Measurements from ENCODE around the gene RRAGC.
"Not testable (repeated sequence)": the region's sequence is repeated elsewhere in the genome, so short reads cannot be mapped to it uniquely, and the experiment has no call there.

The RRAGC gene

DNA sequence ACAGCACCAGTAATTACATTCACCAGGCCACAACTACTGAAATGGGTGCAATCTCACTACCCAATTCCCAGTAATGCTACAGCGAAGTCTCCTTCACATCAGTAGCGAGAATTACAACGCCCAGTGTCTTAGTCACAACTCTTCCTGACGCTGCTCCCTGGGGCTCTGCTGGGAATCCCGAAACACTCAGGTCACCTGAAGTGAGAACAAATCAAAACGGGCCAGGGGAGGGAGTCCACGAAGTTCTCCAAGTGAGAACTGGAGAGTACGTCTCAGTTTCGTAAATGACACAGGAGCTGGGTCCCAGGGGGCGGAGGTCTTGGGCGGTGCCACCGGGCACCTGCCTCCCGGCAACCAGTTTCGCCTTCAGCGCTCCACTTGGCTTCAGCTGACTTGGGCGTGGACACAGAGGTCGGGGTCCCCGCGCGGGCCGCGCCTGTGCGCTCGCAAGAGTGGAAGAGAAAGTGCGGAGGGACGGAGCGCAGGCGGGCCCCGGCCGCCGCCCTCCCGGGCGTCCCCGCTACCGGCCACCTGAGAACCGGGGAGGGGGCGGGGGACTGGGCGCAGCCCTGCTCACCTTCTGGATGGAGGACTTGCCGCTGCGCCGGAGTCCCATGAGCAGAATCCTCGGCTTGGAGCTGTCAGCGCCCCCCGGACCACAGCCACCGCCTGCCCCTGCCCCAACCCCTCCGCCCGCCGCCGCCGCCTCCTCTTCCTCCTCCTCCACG, 575 bp downstream of the RRAGC start:
- DNase-seq: peak; percentile 49

DNA sequence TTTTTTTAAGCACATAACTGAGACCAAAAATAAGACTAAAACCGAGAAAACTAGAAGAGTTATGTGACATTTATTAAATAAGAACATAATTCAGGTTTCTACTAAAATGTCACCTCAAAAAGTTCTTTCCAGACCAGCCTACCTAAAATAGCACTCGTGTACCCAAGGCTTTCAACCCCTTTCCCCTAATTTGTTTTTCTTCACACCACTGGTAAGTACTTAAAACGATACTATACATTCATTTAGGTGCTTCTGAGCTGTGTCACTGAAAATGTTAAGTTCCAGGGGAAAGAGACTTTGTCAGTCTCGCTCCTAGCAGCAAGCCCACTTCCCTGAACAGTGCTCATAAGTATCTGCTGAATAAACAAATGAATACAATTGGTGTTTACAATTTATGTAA, 6.8 kb downstream of the RRAGC start:
- no peak for DNase-seq

DNA sequence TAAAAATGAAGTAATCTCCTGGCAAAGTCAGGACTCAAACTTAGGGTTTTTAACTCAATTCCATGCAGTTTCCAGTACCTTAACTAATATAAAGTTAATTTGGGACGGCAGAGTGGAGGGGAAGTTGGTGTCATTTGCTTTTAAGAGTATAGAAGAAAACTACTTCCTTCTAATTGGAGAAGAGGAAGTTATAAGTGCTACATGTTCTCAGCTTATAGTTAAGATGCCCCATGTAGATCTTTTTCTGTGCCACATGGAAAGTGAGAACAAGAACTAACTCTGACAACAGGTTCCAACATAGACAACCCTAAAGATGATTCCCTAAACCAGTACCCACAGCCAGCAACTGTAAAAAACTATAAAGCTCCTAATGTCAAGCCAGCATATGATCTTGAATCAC, 11.5 kb downstream of the RRAGC start:
- no peak for DNase-seq

DNA sequence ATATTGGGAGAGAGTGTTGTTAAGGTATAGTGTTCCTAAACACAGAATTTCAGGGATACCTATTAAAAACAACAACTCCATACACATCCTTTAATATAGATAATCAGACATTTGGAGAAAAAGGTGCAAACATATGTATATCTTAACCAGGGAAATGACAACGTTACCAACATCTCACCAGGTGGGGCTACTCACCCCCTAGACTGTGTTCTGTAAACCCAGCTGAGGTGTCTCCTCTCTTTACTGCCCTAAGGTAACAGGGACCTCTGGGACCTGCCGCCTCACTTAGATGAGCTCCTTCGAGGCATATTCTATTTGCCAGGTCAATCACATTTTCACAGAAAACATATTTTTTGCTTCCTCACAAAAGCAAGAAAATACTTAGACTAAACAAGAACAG, 13.4 kb downstream of the RRAGC start:
- DNase-seq: no peak

DNA sequence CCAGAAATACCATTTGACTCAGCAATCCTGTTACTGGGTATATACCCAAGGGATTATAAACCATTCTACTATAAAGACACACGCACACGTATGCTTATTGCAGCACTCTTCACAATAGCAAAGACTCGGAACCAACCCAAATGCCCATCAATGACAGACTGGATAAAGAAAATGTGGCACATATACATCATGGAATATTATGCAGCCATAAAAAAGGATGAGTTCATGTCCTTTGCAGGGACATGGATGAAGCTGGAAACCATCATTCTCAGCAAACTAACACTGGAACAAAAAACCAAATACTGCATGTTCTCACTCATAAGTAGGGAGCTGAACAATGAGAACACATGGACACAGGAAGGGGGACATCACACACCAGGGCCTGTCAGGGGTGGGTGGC, 14.5 kb downstream of the RRAGC start:
- not testable (repeated sequence) for DNase-seq

DNA sequence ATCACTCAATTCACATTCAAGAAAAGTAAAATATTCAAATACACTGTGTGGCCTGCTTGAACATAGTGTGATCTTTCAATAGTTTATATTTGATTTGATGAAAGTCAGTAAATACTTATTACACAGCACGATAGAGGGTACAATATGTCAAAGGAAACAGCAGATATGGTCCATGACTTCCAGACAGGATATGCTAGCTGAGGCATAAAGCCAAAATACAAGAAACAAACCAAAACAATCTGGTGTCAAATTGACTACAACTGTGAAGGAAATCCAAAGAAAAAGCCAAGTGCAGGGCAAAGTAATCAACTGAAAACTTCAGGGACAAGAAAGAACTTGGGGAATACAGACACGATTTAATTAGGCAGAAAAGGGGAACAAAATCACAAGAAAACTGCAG, 19.3 kb downstream of the RRAGC start:
- DNase-seq: no peak

DNA sequence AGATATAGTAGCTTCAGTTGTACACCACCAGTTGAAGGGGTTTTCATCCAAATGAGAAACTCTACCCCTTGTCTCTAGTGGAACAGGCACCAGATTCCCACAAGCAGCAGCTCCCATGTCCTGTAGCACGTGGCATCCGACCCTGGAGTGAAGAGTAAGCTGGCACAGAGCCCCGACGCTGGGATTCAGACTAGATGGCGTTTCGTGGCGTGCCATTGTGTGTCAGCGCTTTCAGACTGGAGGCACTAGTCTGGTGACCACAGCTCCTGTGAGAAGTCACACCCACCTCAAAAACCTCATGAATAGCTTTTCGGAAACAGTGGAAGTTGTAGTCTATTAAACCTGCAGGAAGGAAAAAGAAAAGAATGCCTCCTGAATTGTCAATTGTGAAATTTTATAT, 20.2 kb downstream of the RRAGC start:
- no peak for DNase-seq

DNA sequence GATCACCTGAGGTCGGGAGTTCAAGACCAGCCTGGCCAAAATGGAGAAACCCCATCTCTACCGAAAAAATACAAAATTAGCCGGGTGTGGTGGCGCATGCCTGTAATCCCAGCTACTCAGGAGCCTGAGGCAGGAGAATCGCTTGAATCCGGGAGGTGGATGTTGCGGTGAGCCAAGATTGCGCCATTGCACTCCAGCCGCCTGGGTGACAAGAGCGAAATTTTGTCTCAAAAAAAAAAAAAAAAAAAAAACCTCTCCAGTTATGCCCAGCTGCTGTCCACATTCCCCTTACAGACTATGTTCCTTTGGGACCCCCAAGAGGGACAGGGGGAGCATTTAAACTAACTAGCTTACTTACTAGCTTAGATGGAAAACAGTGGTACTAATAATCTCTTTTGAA, 23.3 kb downstream of the RRAGC start:
- not testable (repeated sequence) for DNase-seq

DNA sequence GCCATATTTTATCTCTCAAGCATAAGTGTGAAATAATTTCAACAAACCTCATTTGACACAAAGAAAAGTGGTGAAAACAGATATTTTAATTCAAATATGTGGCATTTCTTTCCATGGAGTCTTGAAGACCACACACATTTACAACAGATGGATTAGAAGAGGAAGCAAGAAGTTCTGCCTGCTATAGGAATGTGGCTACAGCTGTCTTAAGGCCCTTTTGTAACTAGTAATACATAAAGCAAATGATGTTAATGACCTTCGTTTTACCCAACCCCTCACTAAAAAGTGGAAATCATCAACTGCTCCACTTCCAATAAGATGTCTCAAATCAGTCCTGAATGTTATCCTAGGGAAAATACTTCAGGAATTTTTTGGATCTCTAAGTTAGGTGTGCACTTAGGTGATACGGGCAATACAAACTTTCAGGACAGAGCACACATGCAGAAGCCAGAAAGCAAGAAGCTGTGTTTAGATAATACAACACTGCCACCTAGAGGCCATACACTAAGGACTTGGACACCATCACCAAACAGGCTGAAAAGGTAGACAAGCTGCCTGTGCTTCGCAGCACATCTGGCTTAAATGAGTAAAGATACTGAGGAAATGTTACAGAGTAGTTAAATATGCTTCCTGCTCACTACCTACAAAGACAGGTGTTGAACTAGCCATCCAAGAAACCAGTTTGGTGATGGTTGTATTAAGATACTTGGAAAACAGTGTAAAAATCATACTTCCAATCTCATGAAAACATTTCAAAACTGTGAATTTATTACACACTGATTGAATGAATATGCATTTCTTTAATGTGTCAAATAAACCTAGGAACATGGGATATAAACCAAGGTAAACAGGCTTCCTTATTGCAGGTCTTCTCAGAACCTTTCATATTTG, 24.4 kb downstream of the RRAGC start:
- peak; percentile 53 for DNase-seq

DNA sequence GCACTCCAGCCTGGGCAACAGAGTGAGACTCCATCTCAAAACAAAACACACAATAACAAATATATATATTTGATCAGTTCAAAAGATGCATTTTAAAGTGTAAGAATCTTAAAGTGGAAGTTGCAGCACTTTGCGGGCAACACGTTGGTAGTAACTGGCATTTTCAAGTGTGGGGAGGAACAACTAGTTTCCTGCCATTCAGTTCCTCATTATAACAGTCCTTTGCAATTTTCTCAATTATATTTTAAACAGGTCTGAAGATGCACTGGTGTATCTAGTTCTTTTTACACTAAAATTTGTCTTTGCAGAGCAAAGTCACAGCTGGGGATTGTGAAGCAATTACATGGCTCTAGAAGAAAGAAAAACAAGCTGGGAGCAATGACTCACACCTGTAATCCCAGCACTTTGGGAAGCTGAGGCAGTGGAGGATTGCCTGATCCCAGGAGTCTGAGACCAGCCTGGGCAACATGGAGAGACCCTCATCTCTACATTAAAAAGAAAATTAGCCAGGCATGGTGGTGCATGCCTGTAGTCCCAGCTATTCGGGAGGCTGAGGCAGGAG, 25.3 kb downstream of the RRAGC start:
- no peak for DNase-seq

DNA sequence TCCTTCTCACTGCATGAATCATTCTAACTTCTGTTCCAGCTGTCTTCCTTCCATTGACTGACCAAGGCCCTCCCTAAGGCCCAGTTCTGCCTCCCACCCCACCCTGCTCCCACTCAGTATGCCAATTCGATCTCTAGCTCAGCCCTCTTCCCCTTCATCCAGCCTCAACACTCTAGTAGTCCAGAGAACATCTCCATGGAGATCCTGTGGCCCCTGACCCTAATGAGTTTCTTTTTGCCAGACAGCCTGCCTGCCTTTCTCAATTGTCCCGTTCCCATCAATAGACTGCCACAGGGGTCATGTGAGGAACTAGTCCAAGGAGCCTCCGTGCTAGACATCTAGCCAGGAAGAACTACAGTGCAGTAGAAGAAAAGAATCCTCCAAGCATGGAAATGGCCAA, 26.4 kb downstream of the RRAGC start:
- DNase-seq: no peak

DNA sequence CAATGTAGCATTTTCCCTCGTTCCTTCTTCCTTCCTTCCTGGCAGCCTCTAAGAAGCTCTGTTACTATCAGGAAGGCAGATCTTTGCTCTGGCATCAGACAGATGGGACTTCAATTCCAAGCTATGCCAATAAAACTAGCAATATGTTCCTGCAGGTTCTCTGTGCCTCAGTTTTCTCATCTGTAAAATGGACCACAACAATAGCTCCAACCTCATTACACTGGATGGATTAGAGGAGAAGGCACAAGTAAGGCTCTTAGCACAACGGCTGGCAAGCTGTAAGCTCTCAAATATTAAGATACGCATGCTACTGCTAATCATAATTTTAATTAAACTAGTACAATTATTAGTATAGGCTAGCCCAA, 27.2 kb downstream of the RRAGC start:
- no peak for DNase-seq

DNA sequence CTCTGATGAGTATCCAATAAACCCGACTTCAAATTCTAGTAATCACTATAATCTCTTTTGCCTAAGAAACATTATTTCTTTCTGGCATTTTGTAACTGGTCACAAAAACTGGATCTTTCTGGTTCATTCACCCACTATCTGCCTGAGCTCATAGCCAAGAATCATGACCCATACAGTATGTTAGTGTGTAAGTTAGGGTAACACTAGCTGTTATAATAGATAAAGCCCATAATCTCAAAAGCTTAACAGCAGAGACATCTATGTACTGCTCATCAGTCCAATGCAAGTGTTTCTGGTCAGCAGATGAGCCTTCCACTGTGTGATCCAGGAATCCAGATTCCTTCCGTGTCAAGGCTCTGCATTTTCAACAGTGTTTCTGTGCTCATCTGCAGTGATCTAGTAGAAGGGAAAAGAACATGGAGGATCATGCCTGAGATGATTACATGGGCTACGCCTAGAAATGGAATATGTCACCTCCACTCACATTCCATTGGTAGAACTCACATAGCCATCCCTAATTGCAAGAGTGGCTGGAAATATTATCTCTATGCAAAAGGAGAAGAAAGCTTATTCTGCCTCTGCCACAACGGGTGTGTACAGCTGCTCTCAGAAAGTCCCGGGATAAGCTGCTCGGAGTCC, 27.7 kb downstream of the RRAGC start:
- DNase-seq: no peak

DNA sequence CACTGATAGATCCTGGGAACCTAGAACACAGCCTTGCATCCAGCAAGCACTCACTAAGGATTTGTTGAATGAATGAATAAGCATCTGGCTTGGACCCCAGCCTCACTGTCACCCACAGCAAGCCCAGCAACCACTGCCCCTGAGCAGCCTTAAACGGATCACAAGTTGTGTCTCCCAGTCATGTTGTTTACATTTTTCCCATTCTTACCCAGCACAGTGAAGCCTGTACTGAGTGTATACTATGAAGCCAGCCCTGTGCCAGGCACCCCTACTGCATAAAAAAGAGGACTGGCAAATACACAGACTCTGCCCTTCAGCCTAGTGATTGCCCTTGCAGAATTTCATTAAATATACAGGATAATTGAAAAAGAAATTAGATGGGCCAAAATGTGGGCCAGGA, 30.2 kb downstream of the RRAGC start:
- no peak for DNase-seq

DNA sequence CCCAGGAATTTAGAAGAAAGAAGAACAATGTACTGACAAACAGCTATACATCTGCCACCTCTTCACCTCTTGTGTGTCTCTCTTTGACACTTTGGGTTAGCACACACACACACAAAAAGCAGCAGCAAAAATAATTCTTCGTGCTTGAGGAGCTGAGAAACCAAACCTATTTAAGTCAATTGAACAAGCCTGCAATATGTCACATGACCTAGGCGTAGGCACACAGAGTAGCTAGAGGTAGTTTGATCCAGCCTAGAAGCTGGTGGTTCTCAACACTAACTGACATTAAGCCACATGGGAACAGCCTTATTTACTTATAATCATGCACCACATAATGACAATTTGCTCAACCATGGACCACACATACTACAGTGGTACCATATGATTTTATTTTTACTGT, 32.3 kb downstream of the RRAGC start:
- DNase-seq: no peak

DNA sequence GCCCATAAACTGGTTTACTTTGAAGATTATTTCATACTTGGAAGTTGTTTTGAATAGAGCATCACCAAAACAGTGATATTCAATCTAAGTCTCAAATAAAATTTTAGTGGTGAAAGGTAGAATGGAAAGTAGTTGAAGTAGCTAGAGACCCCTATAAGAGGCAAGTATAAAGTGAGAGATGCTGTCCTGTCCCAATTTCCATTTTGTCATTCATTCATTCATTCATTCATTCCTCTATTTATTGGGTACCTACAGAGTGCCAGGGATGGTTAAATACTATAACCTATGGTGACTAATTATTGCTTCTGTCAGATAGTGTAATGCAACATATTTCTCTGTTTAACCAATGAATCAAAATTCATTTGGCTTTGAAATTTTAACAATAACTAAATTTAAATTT, 32.7 kb downstream of the RRAGC start:
- DNase-seq: no peak

DNA sequence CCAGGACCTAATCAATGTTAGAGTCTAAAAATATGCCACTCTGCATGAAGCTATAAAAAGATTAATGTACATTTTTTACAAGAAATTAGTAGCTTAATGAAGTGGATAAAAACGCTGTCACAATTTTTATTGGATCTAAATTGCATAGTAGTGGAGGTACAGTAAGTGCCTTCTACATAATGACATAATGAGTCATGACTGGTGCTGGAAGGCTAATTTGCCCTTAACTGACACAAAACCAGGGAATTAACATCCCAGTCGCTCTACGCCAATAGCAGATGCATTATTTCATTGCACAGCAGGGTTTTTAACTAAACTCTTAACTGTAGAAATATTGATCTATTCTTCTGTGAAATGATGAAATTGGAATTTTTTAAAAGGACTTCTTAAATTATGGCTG, 33.3 kb downstream of the RRAGC start:
- DNase-seq: no peak

DNA sequence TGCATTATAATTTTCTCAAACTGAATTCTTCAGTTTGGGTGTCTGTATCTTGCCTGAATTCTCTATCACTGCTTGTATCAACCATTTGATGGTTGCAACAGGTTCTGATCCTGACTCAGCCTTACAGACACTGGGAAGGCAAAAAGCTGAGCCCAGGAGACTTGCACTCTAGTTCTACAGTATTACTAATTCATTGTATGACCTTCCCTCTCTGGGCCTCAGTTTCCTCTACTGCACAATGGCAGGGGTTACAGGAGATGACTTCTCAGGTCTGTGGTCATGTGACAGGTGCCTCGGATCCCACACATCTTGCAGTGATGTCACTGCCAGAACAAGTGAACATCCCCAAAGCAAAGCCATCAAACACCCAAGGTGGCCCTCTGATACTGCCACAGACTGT, 38.7 kb downstream of the RRAGC start:
- no peak for DNase-seq

DNA sequence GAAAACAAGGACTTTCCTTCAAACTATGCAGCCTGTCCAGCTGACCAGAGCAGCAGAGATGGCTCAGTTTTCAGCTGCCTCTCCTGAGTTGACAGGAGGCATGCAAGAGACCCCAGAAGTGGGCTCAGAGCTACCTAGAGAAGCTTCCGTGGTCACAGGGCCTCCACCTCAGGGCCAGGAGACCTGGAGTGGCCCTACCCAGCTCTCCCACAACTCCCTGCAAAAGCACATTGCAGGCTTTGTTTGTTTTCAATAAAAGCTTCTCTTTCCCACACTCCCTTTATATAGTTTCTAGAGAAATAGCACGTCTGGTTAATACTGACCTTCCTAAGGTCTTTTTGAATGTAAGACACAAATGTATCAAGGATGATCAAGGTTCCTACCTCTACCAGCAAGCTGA, 40.1 kb downstream of the RRAGC start:
- DNase-seq: no peak

DNA sequence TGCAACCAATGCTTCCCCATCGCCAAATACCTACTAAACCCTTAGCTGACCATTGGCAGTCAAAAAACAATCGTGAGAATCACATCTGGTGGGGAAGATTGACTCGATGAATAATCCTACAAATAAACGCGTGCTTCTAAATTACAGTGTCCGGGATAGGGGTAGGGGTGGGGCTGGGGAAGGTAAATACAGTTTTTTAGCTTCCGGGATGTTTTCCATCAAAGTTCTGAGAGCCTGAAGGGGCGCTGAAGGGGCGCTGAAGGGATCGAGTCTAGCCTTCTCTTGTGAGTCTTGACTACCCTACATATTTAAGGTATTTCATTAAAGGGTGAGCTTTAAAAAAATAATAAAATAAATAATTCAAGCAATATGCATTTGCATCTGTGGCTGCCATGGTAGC, 40.5 kb downstream of the RRAGC start:
- DNase-seq: no peak

DNA sequence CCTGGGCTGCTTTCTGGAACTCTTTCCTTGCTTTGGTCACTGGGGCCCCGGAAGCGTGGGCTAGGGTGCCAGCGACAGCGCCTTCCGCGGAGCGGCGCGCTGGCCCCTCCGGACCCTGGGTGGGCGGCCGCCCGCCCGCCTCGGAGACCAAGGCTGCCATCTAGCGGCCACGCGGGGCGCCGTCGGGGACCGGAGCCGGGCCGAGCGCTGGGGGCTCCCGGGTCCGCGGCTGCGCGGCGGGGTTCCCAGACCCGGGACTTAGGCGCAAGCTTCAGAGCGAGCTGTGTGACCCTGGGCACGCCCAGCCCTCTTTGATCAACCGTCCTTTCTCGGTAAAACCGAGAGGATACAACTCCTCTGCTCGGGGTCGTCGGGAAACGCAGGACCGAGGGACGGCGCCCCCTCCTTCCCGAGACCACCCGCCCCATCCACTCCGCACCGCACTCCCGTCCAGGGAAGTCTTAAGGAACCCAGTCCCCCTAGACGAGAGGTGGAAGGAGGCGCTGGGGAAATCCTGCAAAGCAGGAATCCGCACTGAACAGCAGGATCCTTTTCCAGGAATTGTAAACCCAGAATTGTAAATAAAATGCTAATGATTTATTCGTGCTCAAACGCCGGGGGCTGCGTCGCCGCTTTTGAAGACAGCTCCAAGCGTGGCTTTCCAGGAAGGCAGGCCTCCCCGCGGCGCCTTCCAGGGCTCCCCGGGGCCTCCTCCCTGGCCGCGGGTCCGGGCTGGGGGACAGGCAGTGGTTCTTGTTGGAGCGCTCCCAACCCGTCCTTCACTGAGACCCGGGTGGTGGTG, 41.2 kb downstream of the RRAGC start:
- DNase-seq: peak; percentile 48

DNA sequence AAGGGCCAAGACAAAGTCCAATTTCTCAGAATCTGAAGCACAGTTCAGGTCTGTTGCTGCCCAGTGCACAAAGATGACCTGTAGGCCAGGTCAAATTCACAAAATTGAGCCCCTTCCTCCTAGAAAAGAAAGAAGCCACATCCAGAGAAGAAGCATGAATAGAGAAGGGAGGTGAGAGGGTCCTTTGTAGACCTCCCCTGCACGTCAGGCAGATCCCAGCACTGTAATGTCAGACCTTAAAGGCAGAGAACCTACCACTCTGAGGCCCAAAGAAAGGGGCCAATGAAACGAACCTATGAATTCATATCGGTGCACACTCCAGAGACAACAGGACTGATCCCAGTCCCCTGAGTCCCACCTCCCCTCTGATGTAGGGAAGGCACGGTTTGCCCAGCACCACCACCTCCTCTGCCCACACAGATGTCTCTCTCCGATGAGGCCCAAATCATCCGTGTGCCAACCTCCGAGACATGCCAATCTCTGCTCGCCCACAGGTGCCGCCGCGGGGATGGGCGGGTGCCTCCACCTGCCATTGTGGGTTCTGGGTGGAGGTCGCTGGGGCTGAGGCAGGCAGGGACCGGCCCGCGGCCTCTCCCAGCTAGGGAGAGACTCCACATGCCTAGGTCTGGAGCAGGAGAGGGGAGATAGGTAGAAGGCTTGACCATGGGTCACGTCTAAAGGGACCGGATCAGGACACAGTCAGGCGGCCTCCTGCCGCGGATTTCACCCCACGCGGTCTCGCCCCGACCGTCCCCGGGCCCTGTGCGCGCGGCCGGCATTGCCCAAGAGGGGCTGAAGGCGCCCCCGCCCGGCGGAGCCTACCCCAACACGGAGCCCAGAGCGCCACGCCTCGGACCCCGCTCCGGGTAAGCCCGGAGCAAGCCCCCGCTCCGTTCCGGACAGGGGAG, 42.1 kb downstream of the RRAGC start:
- no peak for DNase-seq

Data from CD4-positive, alpha-beta T cell treated with Interleukin-6 for 4 hours (primary cell).